HepG2 (cell line): ENCODE data around the gene LMTK2. TPM values are rescaled to one million over a fixed set of nuclear protein-coding genes. Genes with fewer than 3 reads are reported as not detected.

Source experiments
- ATAC-seq: fragments of 200-7000 bp; cut with Tn5 transposase; 3 replicates; pipeline ENCODE4 v1.9.1; 2020; ENCODE audit warnings: mild to moderate bottlenecking, moderate library complexity
- BruUV-seq: library from RNA; stranded (reverse); fragments of 400-500 nt; replicated peaks from 2 replicates; lab custom pipeline; 2021; lab: Mats Ljungman, UMichigan
- CTCF ChIA-PET: fragments of 300-600 bp; formaldehyde crosslinking; extraction: SDS; loops from one replicate; lab custom pipeline; 2021; ENCODE audit warnings: low total read pairs, inconsistent platforms, low intra/inter-chr PET ratio; lab: Yijun Ruan, JAX
- POLR2A ChIA-PET: fragments of 350-600 bp; sonication (Branson Sonifier 250); formaldehyde crosslinking; loops from one replicate; lab custom pipeline; 2020; ENCODE audit warnings: antibody characterized with exemption, inconsistent platforms; lab: Yijun Ruan, JAX
- DNase-seq: peaks from one replicate; pipeline ENCODE4 v3.0.0-alpha.2; 2015; ENCODE audit warnings: low spot score
- FAIRE-seq: peaks from 3 replicates; lab custom pipeline; 2011; peaks lifted over from hg19 to GRCh38; lab: Jason Lieb, UNC
- H2AFZ ChIP-seq: one replicate; pipeline ENCODE4 v1.6.1; 2011; ENCODE audit warnings: low read length, inconsistent platforms
- H3K27ac ChIP-seq: fragments of 300-600 bp; 3 replicates; pipeline ENCODE4 v1.8.0; 2011; ENCODE audit warnings: mixed run types, mild to moderate bottlenecking, mixed read lengths, low read length, inconsistent platforms; ENCODE audit not compliant: insufficient read depth; ENCODE audit errors: extremely low read length
- H3K27me3 ChIP-seq, 2 experiments: fragments of 200-600 bp in 1 of 2; 2 replicates in 1 of 2; 3 replicates in 1 of 2; pipeline versions ENCODE4 v1.6.0 to v1.8.0; 2011; ENCODE audit warnings: low read length in 2 of 2, mild to moderate bottlenecking in 2 of 2, moderate library complexity in 2 of 2, inconsistent platforms in 1 of 2; ENCODE audit not compliant: insufficient read depth in 2 of 2, control insufficient read depth in 1 of 2
- H3K36me3 ChIP-seq, 2 experiments: fragments of 200-600 bp in 1 of 2; replicated peaks in 1 of 2; 2 replicates in 1 of 2; 3 replicates in 1 of 2; pipeline versions ENCODE4 v1.5.1 to v1.8.0; 2011; ENCODE audit warnings: low read length in 2 of 2, inconsistent platforms in 1 of 2; ENCODE audit not compliant: insufficient read depth in 2 of 2, control insufficient read depth in 1 of 2
- H3K4me1 ChIP-seq: 2 replicates; pipeline ENCODE4 v1.5.1; 2012; ENCODE audit warnings: low read length, inconsistent platforms; ENCODE audit not compliant: insufficient read depth
- H3K4me2 ChIP-seq: 2 replicates; pipeline ENCODE4 v1.6.0; 2011; ENCODE audit warnings: low read depth, low read length, inconsistent platforms
- H3K4me3 ChIP-seq, 3 experiments: fragments of 200-600 bp in 1 of 3; sonication (generic), shearing (Covaris generic) in 1 of 3; replicated peaks in 1 of 3; 2 replicates each; pipeline ENCODE4 v1.5.1; 2011 to 2016; ENCODE audit warnings: low read length in 3 of 3, inconsistent platforms in 2 of 3, low read depth in 2 of 3, mild to moderate bottlenecking in 2 of 3, control low read depth in 1 of 3, mixed read lengths in 1 of 3; ENCODE audit not compliant: insufficient read depth in 1 of 3
- H3K79me2 ChIP-seq: one replicate; pipeline ENCODE4 v1.6.1; 2011; ENCODE audit warnings: low read length, inconsistent platforms; ENCODE audit not compliant: insufficient read depth
- H3K9ac ChIP-seq: 2 replicates; pipeline ENCODE4 v1.6.0; 2011; ENCODE audit warnings: mild to moderate bottlenecking, low read depth, low read length, inconsistent platforms; ENCODE audit not compliant: insufficient read depth
- H3K9me3 ChIP-seq: 2 replicates; pipeline ENCODE4 v1.5.1; 2012; ENCODE audit warnings: mild to moderate bottlenecking, low read length
- H4K20me1 ChIP-seq: 2 replicates; pipeline ENCODE4 v1.6.0; 2011; ENCODE audit warnings: inconsistent platforms, mild to moderate bottlenecking, low read length, moderate library complexity; ENCODE audit not compliant: insufficient read depth
- ARID4A ChIP-seq: sonication (generic); formaldehyde crosslinking; IDR thresholded peaks from 2 replicates; pipeline ENCODE4 v1.5.0; 2020; ENCODE audit warnings: mild to moderate bottlenecking, missing genetic modification reagents, borderline replicate concordance
- CREB3 ChIP-seq: sonication (generic); formaldehyde crosslinking; IDR thresholded peaks from 2 replicates; pipeline ENCODE4 v1.5.0; 2020; ENCODE audit warnings: missing genetic modification reagents
- HBP1 ChIP-seq: IDR thresholded peaks from 2 replicates; pipeline ENCODE4 v1.6.1; 2016; ENCODE audit warnings: low read depth, control low read depth
- HCFC1 ChIP-seq: fragments of 150-350 bp; IDR thresholded peaks from 2 replicates; pipeline ENCODE4 v1.6.1; 2014; ENCODE audit warnings: low read depth, low read length
- IKZF1 ChIP-seq: fragments of 450-650 bp; IDR thresholded peaks from 2 replicates; pipeline ENCODE4 v1.7.1; 2016
- KLF13 ChIP-seq: sonication (generic); formaldehyde crosslinking; IDR thresholded peaks from 2 replicates; pipeline ENCODE4 v1.4.0; 2020; ENCODE audit warnings: mild to moderate bottlenecking, missing genetic modification reagents
- MXD3 ChIP-seq: IDR thresholded peaks from 2 replicates; pipeline ENCODE4 v1.6.1; 2016; ENCODE audit warnings: mild to moderate bottlenecking, missing biosample characterization, missing genetic modification reagents
- MYNN ChIP-seq: sonication (generic); formaldehyde crosslinking; IDR thresholded peaks from 2 replicates; pipeline ENCODE4 v1.4.0; 2020; ENCODE audit warnings: mild to moderate bottlenecking, low read depth, missing genetic modification reagents
- NFE2 ChIP-seq: sonication (generic); formaldehyde crosslinking; IDR thresholded peaks from 2 replicates; pipeline ENCODE4 v1.4.0; 2020; ENCODE audit warnings: missing genetic modification reagents
- TRIM24 ChIP-seq: sonication (generic); formaldehyde crosslinking; IDR thresholded peaks from 2 replicates; pipeline ENCODE4 v1.8.0; 2022; ENCODE audit warnings: mild to moderate bottlenecking, missing genetic modification reagents
- ZKSCAN1 ChIP-seq: fragments of 150-350 bp; IDR thresholded peaks from 2 replicates; pipeline ENCODE4 v1.6.1; 2014; ENCODE audit warnings: low read length
- ZNF251 ChIP-seq: sonication (generic); formaldehyde crosslinking; IDR thresholded peaks from 2 replicates; pipeline ENCODE4 v1.9.0; 2021; ENCODE audit warnings: mild to moderate bottlenecking, missing genetic modification reagents
- ZNF747 ChIP-seq: sonication (generic); formaldehyde crosslinking; IDR thresholded peaks from 2 replicates; pipeline ENCODE4 v1.8.1; 2023; ENCODE audit warnings: missing genetic modification reagents, mild to moderate bottlenecking, borderline replicate concordance
- WGBS: methylation state at CpG from one replicate; pipeline ENCODE4 v1.1.6; 2017; ENCODE audit warnings: low lambda C conversion rate; 5-methylcytosine and 5-hydroxymethylcytosine counted together
- in situ Hi-C: cut with HindIII; loops from 2 replicates; pipeline ENCODE4 v1.10.0; 2017; ENCODE audit warnings: low pct_unique_long_range_greater_than_20kb; ENCODE audit not compliant: extremely low pct_ligation_motif_present
- intact Hi-C: fragments of 100-400 bp; cut with micrococcal nuclease; formaldehyde crosslinking; loops from one replicate; pipeline ENCODE4 v1.10.0; 2022; ENCODE audit not compliant: unreplicated experiment
- polyA plus RNA-seq, 8 experiments: library from polyadenylated mRNA; depleted of rRNA in 3 of 8; stranded (reverse) in 7 of 8; unstranded in 1 of 8; fragments of >200 nt; fragmentation: Illumina TruSeq in 4 of 8; extraction: Trizol in 4 of 8; gene quantifications; 2 replicates each; pipeline versions ENCODE4 v1.2.1 to v1.2.3, GENCODE V29; 2011 to 2016; ENCODE audit warnings: low read depth in 4 of 8, missing spikeins in 1 of 8, mixed read lengths in 1 of 8; ENCODE audit not compliant: insufficient read depth in 1 of 8
- total RNA-seq, 5 experiments: library from RNA; depleted of rRNA; stranded (reverse); fragments of >200 nt; fragmentation: Illumina TruSeq; extraction: Trizol; gene quantifications; 2 replicates each; pipeline ENCODE4 v1.2.3, GENCODE V29; 2016; ENCODE audit warnings: low read depth in 1 of 5

LMTK2 gene
- total and polyA plus RNA-seq, 2 of the 13 experiments (the other 11 are each of a cell fraction or from before 2014, with no cell fraction given): 9.5 to 11.7 TPM

GRCh38 chr7:98187138-98187502, 80.5 kb downstream of the LMTK2 start (continued):
- no peak for TF ChIP-seq NFE2 (CRISPR knock-in tag)
- no peak for TF ChIP-seq ARID4A (CRISPR knock-in tag)
- TF ChIP-seq MXD3 (CRISPR knock-in tag): no peak

GRCh38 chr7:98189559-98189958, 82.9 kb downstream of the LMTK2 start:
- Histone ChIP-seq H3K27ac (no peak overlapping the region), H3K9ac (no peak overlapping the region), H3K4me2 (no peak overlapping the region), H3K36me3 (peaks cover 25 to 81% of the 10 kb centered on the region in 2 experiments), H3K4me3 (no peak overlapping the region), H3K9me3 (no peaks in the 10 kb centered on the region), H4K20me1 (0 out of 2 replicates have a peak, but pooled peaks cover 3% of the 10 kb centered on the region), H3K4me1 (peaks cover 3% of the 10 kb centered on the region; the same call in 1 of the 2 replicates), H3K79me2 (no peaks in the 10 kb centered on the region), H2AFZ (no peak overlapping the region), H3K27me3 (no peaks in the 10 kb centered on the region)
- ChIA-PET POLR2A (no interaction called here), CTCF (no interaction called here)
- ATAC-seq (no peak), FAIRE-seq (no peak), DNase-seq (no peak)
- intact Hi-C loops (no loop called here), in situ Hi-C loops (no loop called here)
- no TSS peak for BruUV-seq
- WGBS: 96% methylated on average over 11 of the region's 11 CpGs
- TF ChIP-seq KLF13 (CRISPR knock-in tag): no peak
- TF ChIP-seq TRIM24 (CRISPR knock-in tag): no peak
- no peak for TF ChIP-seq ZKSCAN1
- TF ChIP-seq ZNF251 (CRISPR knock-in tag): no peak
- no peak for TF ChIP-seq IKZF1
- TF ChIP-seq HCFC1: no peak
- TF ChIP-seq MYNN: no peak
- no peak for TF ChIP-seq HBP1
- TF ChIP-seq CREB3: no peak
- no peak for TF ChIP-seq ZNF747 (CRISPR knock-in tag)
